BJ (cell line): Measurements from ENCODE around the gene GRM2. TPM values are rescaled to one million over a fixed set of nuclear protein-coding genes. Genes with fewer than 3 reads are reported as not detected.

Source experiments
- CTCF ChIA-PET: fragments of 350-600 bp; formaldehyde crosslinking; extraction: SDS; loops from one replicate; lab custom pipeline; 2021; ENCODE audit warnings: antibody characterized with exemption, inconsistent platforms; lab: Yijun Ruan, JAX
- POLR2A ChIA-PET: fragments of 300-600 bp; sonication (Branson Sonifier 250); formaldehyde crosslinking; extraction: SDS; loops from one replicate; lab custom pipeline; 2021; ENCODE audit warnings: antibody characterized with exemption; lab: Charles Lee
- DNase-seq: peaks from one replicate; pipeline ENCODE4 v3.0.0-alpha.2; 2011; ENCODE audit warnings: low read depth
- H3K27me3 ChIP-seq: 2 replicates; pipeline ENCODE4 v1.6.0; 2011; ENCODE audit warnings: low read length; ENCODE audit not compliant: control insufficient read depth, insufficient read depth
- H3K36me3 ChIP-seq: 2 replicates; pipeline ENCODE4 v1.5.1; 2011; ENCODE audit warnings: low read length; ENCODE audit not compliant: control insufficient read depth, insufficient read depth
- H3K4me3 ChIP-seq: 2 replicates; pipeline ENCODE4 v1.5.1; 2011; ENCODE audit warnings: low read depth, mild to moderate bottlenecking, control low read depth, low read length
- CTCF ChIP-seq: IDR thresholded peaks from 2 replicates; pipeline ENCODE4 v1.5.1; 2011; ENCODE audit warnings: low read depth, mild to moderate bottlenecking, control low read depth, inconsistent platforms, low read length, moderate library complexity; ENCODE audit not compliant: insufficient read depth
- polyA plus RNA-seq: library from polyadenylated mRNA; depleted of rRNA; stranded (reverse); fragments of >200 nt; gene quantifications from 2 replicates; pipeline ENCODE4 v1.2.3, GENCODE V29; 2011

GRM2 gene
- polyA plus RNA-seq, 1 experiment, result 0.09 TPM

- peaks cover 10% of the 10 kb centered on the region for H3K36me3 ChIP-seq
- no peak for DNase-seq
- no peak for TF ChIP-seq CTCF
- CTCF ChIA-PET, result interaction anchor here (0.5 to 6.0 kb wide), 7 partner anchors 10 to 184 kb away, joined by 3 to 78 read pairs (median 3); partner anchors contain the start of gene DCAF1
- H3K27me3 ChIP-seq, result no peaks in the 10 kb centered on the region
- no peak overlapping the region for H3K4me3 ChIP-seq
- POLR2A ChIA-PET, result no interaction called here
Observed at GRCh38 chr3:51684971-51685751, 21.7 kb upstream of the GRM2 start.

- Histone ChIP-seq H3K27me3 (no peaks in the 10 kb centered on the region), H3K4me3 (no peak overlapping the region), H3K36me3 (peaks cover 11% of the 10 kb centered on the region)
- POLR2A ChIA-PET, result no interaction called here
- CTCF ChIA-PET, result interaction anchor here (0.5 to 5.8 kb wide), 6 partner anchors 11 to 184 kb away, joined by 3 to 30 read pairs (median 3); partner anchors contain the start of gene TEX264
- TF ChIP-seq CTCF, result no peak
- no peak for DNase-seq
Observed at GRCh38 chr3:51686056-51686455, 20.8 kb upstream of the GRM2 start.

- Histone ChIP-seq H3K36me3 (peaks cover 11% of the 10 kb centered on the region), H3K27me3 (no peaks in the 10 kb centered on the region), H3K4me3 (no peak overlapping the region)
- no peak for TF ChIP-seq CTCF
- CTCF ChIA-PET, result interaction anchor here (0.6 to 5.8 kb wide), 4 partner anchors 11 to 184 kb away, joined by 3 to 30 read pairs (median 3); partner anchors contain the start of gene TEX264
- POLR2A ChIA-PET, result no interaction called here
- no peak for DNase-seq
Observed at GRCh38 chr3:51686512-51687215, 20.2 kb upstream of the GRM2 start.

- TF ChIP-seq CTCF, result no peak
- peaks cover 14% of the 10 kb centered on the region for H3K36me3 ChIP-seq
- ChIA-PET CTCF (interaction anchor here (0.7 to 5.8 kb wide), 3 partner anchors 17 to 111 kb away, joined by 3 to 30 read pairs (median 3); partner anchors contain the start of gene TEX264), POLR2A (no interaction called here)
- DNase-seq, result no peak
- no peak overlapping the region for H3K4me3 ChIP-seq
- H3K27me3 ChIP-seq, result no peaks in the 10 kb centered on the region
Observed at GRCh38 chr3:51687431-51688205, 19.2 kb upstream of the GRM2 start.
